AG09309 (cell line): Measurements from ENCODE around the gene SH3GL1.
A peak's percentile ranks its signal among the peaks of the same experiment; 100 is the strongest.

ENCODE experiments used
- DNase-seq: peaks from one replicate; pipeline ENCODE4 v3.0.0-alpha.2; 2010; ENCODE audit warnings: low read depth
- H3K4me3 ChIP-seq: 2 replicates; pipeline ENCODE4 v1.5.1; 2011; ENCODE audit warnings: mild to moderate bottlenecking, low read depth, low read length, moderate library complexity; ENCODE audit not compliant: control insufficient read depth
- TF ChIP-seq, protein P1 (sequence below): IDR thresholded peaks from 2 replicates; pipeline ENCODE4 v1.5.1; 2011; ENCODE audit warnings: mild to moderate bottlenecking, low read depth, low read length, inconsistent platforms; ENCODE audit not compliant: insufficient read depth, control insufficient read depth; ENCODE audit errors: missing control alignments

The SH3GL1 gene

DNA sequence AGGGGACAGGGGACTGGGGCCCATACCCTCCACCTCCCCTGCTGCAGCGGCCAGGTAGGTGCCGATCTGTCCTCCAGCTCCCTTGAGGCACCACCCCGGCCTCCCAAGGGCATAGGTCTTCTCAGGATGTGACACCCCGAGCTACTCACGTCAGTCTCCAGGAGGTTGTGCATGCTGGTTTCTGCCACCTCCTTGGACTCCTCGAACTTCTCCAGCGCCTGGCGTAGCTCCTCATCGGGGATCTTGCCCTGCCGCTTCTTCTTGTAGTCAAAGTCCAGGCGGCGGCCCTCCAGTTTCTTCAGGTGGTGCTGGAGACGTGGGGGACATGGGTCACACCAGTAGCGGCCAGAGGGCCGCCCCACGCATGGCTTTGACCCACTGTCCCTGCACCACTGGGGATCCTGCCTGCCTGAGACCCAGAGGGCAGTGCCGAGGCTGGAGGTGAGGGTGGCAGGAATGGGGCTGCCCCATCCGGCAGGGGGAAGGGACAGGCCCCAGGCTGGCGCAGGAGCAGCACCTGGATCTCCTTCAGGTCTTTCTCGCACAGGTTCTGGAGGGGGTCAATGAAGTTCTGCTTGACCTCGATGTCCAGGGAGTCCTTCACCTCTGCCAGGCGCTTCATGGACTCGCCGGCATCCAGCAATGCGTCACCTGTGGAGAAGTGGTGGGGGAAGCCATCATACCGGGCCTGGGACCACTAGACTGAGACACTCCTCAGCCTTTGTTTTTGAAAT is 36.6 kb downstream of the SH3GL1 start:
- no peak overlapping the region for H3K4me3 ChIP-seq
- no peak for DNase-seq
- TF ChIP-seq, protein P1, sequence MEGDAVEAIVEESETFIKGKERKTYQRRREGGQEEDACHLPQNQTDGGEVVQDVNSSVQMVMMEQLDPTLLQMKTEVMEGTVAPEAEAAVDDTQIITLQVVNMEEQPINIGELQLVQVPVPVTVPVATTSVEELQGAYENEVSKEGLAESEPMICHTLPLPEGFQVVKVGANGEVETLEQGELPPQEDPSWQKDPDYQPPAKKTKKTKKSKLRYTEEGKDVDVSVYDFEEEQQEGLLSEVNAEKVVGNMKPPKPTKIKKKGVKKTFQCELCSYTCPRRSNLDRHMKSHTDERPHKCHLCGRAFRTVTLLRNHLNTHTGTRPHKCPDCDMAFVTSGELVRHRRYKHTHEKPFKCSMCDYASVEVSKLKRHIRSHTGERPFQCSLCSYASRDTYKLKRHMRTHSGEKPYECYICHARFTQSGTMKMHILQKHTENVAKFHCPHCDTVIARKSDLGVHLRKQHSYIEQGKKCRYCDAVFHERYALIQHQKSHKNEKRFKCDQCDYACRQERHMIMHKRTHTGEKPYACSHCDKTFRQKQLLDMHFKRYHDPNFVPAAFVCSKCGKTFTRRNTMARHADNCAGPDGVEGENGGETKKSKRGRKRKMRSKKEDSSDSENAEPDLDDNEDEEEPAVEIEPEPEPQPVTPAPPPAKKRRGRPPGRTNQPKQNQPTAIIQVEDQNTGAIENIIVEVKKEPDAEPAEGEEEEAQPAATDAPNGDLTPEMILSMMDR = no peak

DNA sequence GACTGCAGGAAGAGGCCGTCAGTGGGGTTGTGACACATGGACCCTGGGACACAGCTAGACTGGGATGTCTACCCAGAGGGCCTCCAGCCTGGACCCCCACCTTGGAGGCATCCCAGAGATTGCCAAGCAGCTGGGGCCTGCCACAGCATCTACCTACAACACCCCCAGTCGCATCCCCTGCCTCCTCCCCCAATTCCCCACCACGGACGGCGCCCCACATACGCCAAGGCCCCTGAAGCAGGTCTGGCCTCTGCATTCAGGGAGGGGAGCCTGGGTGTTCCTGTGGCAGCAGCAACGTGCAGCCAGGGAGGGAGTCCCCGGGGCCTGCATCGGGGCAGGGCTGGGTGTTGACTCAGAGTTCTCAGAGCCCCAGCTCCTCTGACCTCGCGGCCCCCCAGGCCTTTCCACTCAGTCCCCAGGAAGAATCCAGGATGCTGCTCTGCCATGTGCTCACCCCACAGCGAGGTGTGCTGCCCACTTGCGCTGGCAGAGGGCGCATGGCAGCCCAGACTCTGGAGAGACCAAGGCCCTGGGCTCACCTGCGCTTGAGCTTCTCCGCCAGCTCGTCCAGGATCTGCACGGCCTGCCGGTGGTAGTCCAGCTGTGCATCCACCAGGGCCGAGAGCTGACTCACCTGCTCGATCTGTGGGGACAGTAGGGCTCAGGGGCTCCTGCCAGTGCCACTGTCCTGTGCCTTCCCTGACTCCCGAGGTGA is 37.4 kb downstream of the SH3GL1 start:
- H3K4me3 ChIP-seq = no peak overlapping the region
- no peak for DNase-seq
- TF ChIP-seq, protein P1 = peak; percentile 19

DNA sequence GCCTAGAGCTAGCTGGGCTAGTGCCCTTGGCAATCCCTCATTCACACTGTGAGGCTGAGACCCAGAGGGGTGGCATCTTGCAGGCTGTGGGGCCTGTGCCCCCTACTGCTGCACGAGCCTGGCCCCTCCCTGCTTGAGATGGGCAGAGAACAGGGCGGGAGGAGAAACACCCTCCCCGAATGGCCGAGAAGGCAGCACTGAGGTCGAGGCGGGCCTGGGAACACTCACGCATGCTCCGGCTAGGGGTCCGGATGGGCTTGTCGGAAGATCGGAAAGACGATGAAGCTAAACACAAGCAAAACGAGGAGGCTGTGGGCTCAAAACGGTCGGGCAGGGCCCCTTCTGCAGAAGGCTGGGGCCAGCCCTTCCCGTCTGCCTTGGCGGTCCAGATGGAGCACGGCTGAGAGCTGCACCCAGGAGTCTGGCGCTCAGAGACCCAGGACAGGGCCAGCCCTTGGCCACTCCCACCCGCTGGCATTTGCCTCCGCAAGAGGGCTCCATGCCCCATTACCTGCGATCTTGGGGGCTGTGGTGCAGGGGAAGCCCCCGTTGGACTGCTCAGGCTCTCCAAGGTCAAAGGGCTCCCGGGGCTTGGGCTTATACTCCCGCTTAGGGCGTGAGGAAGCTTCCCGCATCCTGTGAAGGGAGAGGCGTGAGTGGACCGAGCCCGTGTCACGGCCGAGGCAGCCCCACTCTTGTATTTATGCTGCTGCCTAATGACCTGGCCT is 38.1 kb downstream of the SH3GL1 start:
- TF ChIP-seq, protein P1 = no peak
- no peak for DNase-seq
- H3K4me3 ChIP-seq = no peak overlapping the region

DNA sequence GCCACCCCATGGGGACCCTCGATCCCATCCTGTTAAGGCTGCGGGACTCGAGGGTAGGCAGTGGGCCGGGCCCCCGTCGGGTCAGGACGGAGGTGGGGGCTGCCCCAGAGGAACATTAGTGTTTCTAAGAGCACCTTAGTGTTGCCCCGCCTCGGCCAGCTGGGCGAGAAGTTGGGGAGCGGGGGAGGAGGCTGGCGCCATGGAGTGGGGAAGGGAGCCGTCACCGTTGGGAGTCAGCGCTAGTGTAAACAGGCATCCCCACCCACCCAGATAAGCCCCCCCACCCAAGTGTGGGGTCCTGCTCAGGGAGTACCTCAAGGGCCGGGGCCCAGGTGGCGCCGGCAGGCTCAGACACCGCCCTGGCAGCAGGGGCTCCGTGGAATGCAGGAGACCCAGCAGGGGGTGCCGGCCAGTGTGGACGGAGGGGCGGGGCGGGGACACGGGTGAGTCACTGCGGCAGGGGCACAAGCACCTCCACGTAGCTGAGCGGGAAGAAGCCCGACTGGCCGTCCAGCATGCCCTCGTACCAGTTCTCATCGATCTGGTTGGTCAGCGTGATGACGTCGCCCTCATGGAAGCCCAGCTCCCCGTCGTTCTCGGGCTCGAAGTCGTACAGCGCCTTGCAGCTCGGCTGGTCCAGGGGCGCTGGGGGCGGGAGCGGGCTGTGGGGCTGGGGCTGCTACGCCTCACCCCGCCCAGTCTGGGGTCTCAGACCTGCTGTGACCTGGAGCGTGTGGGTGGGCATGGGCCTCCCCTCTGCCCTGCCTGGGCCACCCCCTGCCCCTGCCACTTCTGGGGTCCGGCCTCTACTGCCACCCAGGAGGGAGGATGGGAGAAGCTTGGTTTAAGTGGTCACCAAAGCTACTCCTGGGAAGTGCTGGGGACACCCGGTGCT is 38.9 kb downstream of the SH3GL1 start:
- H3K4me3 ChIP-seq = no peak overlapping the region
- TF ChIP-seq, protein P1 = no peak
- DNase-seq = no peak

DNA sequence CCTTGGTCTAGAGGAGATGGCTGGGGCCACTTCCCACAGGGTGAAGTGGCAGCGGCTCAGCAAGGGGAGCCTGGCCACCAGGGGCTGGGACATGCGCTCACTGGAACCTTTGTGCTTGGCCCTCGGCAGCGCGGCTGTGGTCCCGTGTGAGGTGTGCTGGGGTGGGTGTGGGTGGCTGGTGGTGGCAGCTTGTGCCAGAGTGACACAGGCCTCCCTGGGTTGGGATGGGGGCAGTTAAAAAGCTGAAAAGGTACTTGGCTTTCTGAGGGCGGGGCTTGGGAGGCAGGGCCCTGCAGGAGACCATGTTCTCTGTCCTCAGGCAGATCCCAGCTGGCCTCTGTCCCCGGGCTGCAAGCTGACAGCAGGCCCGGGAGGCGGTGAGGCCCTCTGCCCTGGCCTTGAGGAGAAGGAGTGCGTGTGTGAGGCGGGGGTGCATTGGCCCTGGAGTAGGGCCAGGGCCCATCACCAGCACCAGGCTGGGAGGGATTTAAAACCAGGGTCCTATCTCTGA is 39.7 kb downstream of the SH3GL1 start:
- DNase-seq = no peak
- TF ChIP-seq, protein P1 = no peak
- no peak overlapping the region for H3K4me3 ChIP-seq

DNA sequence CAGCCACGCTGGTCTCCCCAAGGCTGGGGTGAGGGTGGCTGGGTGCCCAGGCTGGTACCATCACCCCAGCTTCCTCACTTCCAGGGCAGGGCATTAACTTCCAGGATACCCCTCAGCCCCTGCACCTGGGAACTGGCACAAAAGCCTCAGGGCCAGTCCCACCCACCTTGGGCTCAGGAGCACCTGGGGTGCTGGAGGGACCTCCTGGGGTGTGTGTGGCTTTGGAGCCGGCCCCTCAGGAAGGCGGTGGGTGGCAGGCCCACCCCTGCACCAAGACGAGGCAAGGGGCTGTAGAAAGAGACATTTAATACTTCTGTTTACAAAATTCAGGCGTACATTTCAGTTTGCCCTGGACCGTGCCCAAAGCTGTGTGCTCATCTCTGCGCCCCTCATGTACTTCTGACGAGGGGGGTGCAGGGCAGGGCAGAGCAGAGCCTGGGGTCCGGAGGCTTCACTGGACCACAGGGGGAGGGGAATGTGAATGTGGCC is 40.2 kb downstream of the SH3GL1 start:
- TF ChIP-seq, protein P1 = no peak
- DNase-seq = no peak

More for the DNA sequence above, 40.2 kb downstream of the SH3GL1 start:
- H3K4me3 ChIP-seq = no peak overlapping the region
